Osteoblast (primary cell): ENCODE results near the gene TNNI2. TPM values are rescaled to one million over a fixed set of nuclear protein-coding genes. Genes with fewer than 3 reads are reported as not detected.
A peak's percentile ranks its signal among the peaks of the same experiment; 100 is the strongest.

Experiments used
- DNase-seq: peaks from one replicate; pipeline ENCODE4 v3.0.0; 2011; ENCODE audit warnings: low spot score, mixed read lengths; ENCODE audit not compliant: insufficient read length; ENCODE audit errors: missing footprints
- H2AFZ ChIP-seq: 2 replicates; pipeline ENCODE4 v1.6.0; 2011; ENCODE audit warnings: mild to moderate bottlenecking, low read length
- H3K27ac ChIP-seq: 2 replicates; pipeline ENCODE4 v1.5.1; 2011; ENCODE audit warnings: mild to moderate bottlenecking, low read depth, low read length, moderate library complexity
- H3K27me3 ChIP-seq: 2 replicates; pipeline ENCODE4 v1.6.0; 2012; ENCODE audit warnings: mild to moderate bottlenecking, control low read depth, inconsistent platforms, low read length, moderate library complexity; ENCODE audit not compliant: insufficient read depth
- H3K36me3 ChIP-seq: 2 replicates; pipeline ENCODE4 v1.5.1; 2011; ENCODE audit warnings: mild to moderate bottlenecking, low read length, control low read depth, moderate library complexity; ENCODE audit not compliant: insufficient read depth
- H3K4me1 ChIP-seq: 2 replicates; pipeline ENCODE4 v1.5.1; 2011; ENCODE audit warnings: mild to moderate bottlenecking, low read length, control low read depth, moderate library complexity; ENCODE audit not compliant: insufficient read depth
- H3K4me2 ChIP-seq: 2 replicates; pipeline ENCODE4 v1.6.0; 2011; ENCODE audit warnings: mild to moderate bottlenecking, low read length; ENCODE audit not compliant: insufficient read depth
- H3K4me3 ChIP-seq: fragments of 200-600 bp; sonication (generic); 3 replicates; pipeline ENCODE4 v1.5.1; 2012; ENCODE audit warnings: mild to moderate bottlenecking, low read length, inconsistent platforms; ENCODE audit not compliant: insufficient read depth
- H3K79me2 ChIP-seq: 2 replicates; pipeline ENCODE4 v1.6.0; 2012; ENCODE audit warnings: mild to moderate bottlenecking, low read length, control low read depth, inconsistent platforms; ENCODE audit not compliant: insufficient read depth
- H3K9me3 ChIP-seq: 2 replicates; pipeline ENCODE4 v1.5.1; 2011; ENCODE audit warnings: low read depth, low read length, control low read depth
- H4K20me1 ChIP-seq: 2 replicates; pipeline ENCODE4 v1.6.0; 2012; ENCODE audit warnings: mild to moderate bottlenecking, low read length, control low read depth; ENCODE audit not compliant: insufficient read depth
- total RNA-seq: library from RNA; depleted of rRNA; stranded (reverse); fragments of >200 nt; gene quantifications from 2 replicates; pipeline ENCODE4 v1.2.3, GENCODE V29; 2012
- TF ChIP-seq, protein P1 (sequence below): IDR thresholded peaks from 2 replicates; pipeline ENCODE4 v1.5.1; 2011; ENCODE audit warnings: mild to moderate bottlenecking, low read depth, low read length, moderate library complexity; ENCODE audit errors: extremely low read depth

The TNNI2 gene
- total RNA-seq, 1 donor: not detected

DNA sequence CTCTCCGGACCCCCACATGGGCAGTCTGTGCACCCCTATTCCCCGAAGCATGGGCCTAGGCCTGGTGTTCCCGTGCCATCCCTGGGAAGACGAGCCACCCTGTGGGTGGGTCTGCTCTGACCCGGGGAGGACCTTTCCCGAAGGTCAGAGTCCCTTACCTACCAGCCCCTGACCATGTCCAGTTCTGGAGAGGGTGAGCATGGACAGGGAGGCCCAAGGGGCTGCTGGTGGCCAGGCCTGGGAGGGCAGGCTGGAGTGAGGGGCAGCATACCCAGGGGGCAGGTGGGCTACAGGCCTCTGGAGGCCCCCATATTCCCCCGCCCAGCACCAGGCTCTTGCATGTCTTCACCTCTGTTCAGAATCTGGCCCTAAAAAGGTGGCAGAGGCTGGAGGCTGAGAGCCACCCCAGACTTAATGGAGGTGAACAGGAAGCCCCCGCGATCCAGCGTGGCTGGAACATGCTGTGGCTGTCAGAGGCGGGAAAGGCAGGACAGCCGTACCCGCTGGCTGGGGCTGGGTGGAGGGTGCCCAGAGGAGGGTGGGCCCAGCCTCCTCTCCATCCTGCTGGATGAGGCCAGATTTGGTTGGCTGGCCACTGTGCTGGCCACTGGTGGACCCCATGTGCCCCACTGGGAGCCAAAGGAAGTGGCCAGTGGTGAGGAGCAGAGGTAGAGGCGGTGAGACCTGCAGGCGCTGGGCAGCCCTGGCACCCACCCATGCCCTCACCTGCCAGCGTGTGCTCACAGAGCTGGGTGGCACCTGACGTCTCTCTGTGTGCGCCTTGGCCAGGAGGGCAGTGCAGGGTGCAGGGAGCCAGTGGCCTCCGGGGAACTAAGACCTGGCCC lies 15.2 kb upstream of the TNNI2 start:
- no peak overlapping the region for H3K27ac ChIP-seq
- DNase-seq: peak; percentile 48
- no peak overlapping the region for H2AFZ ChIP-seq
- no peaks in the 10 kb centered on the region for H3K79me2 ChIP-seq
- H3K27me3 ChIP-seq: no peaks in the 10 kb centered on the region
- no peaks in the 10 kb centered on the region for H3K9me3 ChIP-seq
- no peak overlapping the region for H3K4me3 ChIP-seq
- TF ChIP-seq, protein P1, sequence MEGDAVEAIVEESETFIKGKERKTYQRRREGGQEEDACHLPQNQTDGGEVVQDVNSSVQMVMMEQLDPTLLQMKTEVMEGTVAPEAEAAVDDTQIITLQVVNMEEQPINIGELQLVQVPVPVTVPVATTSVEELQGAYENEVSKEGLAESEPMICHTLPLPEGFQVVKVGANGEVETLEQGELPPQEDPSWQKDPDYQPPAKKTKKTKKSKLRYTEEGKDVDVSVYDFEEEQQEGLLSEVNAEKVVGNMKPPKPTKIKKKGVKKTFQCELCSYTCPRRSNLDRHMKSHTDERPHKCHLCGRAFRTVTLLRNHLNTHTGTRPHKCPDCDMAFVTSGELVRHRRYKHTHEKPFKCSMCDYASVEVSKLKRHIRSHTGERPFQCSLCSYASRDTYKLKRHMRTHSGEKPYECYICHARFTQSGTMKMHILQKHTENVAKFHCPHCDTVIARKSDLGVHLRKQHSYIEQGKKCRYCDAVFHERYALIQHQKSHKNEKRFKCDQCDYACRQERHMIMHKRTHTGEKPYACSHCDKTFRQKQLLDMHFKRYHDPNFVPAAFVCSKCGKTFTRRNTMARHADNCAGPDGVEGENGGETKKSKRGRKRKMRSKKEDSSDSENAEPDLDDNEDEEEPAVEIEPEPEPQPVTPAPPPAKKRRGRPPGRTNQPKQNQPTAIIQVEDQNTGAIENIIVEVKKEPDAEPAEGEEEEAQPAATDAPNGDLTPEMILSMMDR: no peak
- H3K4me2 ChIP-seq: no peak overlapping the region
- H3K36me3 ChIP-seq: no peaks in the 10 kb centered on the region
- H3K4me1 ChIP-seq: peaks cover 48% of the 10 kb centered on the region
- H4K20me1 ChIP-seq: no peaks in the 10 kb centered on the region

DNA sequence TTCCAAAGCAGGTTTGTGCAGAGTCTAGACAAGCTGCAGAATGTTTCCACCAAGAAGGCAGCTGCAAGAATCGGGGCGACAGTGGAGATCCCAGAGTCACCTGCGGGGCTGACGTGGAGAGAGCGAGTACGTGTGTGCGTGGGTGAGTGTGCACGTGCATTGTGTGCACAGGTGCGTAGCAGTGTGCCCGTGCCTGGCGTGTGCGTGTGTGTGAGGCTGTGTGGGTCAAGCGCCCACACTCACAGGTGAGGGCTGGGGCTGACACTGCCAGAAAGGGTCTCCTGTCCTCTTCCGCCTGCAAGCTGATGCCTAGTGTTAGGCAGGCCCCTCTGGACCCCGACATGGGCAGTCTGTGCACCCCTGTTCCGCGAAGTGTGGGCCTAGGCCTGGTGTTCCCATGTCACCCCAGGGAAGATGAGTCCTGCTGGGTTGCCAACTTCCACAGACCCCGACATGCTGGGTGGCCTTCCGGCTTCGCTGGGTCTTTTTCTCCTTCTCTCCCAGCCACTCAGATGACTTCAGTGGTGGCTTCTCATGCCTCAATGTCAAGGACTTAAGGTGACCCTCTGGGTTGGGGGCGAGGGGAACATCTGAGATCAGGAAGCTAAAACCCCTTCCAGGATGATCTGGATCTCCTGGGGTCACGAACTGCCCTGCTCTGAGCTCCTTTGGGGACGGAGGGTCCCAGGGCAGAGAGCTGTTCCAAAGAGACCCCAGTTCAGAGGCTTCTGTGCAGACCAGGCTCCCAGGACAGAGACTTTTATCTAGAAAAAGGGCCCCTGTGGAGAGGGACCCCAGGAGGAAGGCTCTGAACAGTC lies 14.4 kb upstream of the TNNI2 start:
- H2AFZ ChIP-seq: no peak overlapping the region
- TF ChIP-seq, protein P1: no peak
- no peak overlapping the region for H3K27ac ChIP-seq
- no peaks in the 10 kb centered on the region for H3K27me3 ChIP-seq
- DNase-seq: peak; percentile 79
- H3K4me3 ChIP-seq: no peak overlapping the region
- no peak overlapping the region for H3K4me2 ChIP-seq
- H3K4me1 ChIP-seq: peaks cover 56% of the 10 kb centered on the region
- H3K79me2 ChIP-seq: no peaks in the 10 kb centered on the region
- H3K36me3 ChIP-seq: no peaks in the 10 kb centered on the region
- no peaks in the 10 kb centered on the region for H4K20me1 ChIP-seq
- H3K9me3 ChIP-seq: no peaks in the 10 kb centered on the region

DNA sequence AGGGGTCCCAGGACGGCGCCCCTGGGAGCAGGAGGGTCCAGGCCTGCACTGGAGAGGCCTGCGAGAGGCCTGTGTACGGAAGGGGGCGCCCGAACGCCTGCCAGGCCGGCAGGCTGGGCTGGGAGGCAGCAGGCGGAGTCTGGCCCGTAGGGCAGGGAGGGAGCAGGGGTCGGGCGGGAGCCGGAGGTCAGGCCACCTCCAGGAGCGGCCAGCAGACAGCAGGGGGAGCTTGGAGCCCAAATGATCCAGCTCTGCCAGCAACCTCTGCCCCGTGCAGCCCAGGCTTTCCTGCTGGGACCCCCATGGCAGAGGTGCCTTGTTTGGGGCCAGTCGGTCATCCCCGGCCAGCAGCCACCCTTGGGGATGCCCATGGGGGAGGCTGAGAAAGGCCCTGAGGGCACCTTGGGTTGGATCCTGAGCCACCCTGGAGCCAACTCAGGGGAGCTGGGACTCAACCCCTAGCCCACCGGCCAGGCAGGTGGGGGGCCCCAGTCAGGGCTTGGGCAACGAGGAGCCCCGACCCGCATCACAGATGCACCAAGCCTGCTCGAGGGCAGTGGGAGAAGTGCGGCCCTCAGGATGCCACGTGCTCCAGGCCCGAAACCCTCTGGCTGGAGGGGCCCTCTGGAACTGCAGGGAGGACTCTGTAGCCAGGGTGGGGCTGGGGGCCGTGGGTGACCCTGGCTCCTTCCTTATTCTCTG lies 13.6 kb upstream of the TNNI2 start:
- TF ChIP-seq, protein P1: peak; percentile 54
- no peaks in the 10 kb centered on the region for H3K9me3 ChIP-seq
- DNase-seq: peak; percentile 96
- H3K36me3 ChIP-seq: no peaks in the 10 kb centered on the region
- H3K4me2 ChIP-seq: no peak overlapping the region
- H3K27ac ChIP-seq: peak overlapping the region; percentile 94
- H4K20me1 ChIP-seq: no peaks in the 10 kb centered on the region
- H3K4me3 ChIP-seq: no peak overlapping the region
- H3K27me3 ChIP-seq: no peaks in the 10 kb centered on the region
- H2AFZ ChIP-seq: no peak overlapping the region
- H3K79me2 ChIP-seq: no peaks in the 10 kb centered on the region
- H3K4me1 ChIP-seq: peaks cover 60% of the 10 kb centered on the region
